ENCODE data around the gene FAM163A.
"Not testable (repeated sequence)": the region's sequence is repeated elsewhere in the genome, so short reads cannot be mapped to it uniquely, and the experiment has no call there.

FAM163A gene

GRCh38 chr1:179742717-179743678, at the start of gene FAM163A:
TSS of gene FAM163A (plus strand) at chr1:179743291. CDS start at chr1:179813098, 69,807 bp downstream.
- FAIRE-seq (no peak), DNase-seq (ENCODE audit: insufficient read length, low spot score) (no peak)

- FAIRE-seq; DNase-seq (ENCODE audit: insufficient read length, low spot score): not testable (repeated sequence)
Observed at GRCh38 chr1:179694530-179694929, 48.6 kb upstream of the FAM163A start.

- FAIRE-seq = no peak
- no peak for DNase-seq (ENCODE audit: insufficient read length, low spot score)
Observed at GRCh38 chr1:179702946-179703539, 40.0 kb upstream of the FAM163A start.

GRCh38 chr1:179706339-179706941, 36.7 kb upstream of the FAM163A start:
- peak; percentile 63 for DNase-seq (ENCODE audit: insufficient read length, low spot score)
- no peak for FAIRE-seq

GRCh38 chr1:179707406-179707805, 35.7 kb upstream of the FAM163A start:
- no peak for FAIRE-seq
- DNase-seq (ENCODE audit: insufficient read length, low spot score) = no peak

GRCh38 chr1:179708434-179709195, 34.5 kb upstream of the FAM163A start:
- DNase-seq (ENCODE audit: insufficient read length, low spot score) (no peak), FAIRE-seq (no peak)

GRCh38 chr1:179709841-179710329, 33.2 kb upstream of the FAM163A start:
- no peak for FAIRE-seq

GRCh38 chr1:179714159-179714558, 28.9 kb upstream of the FAM163A start:
- DNase-seq (ENCODE audit: insufficient read length, low spot score) = no peak
- FAIRE-seq = no peak

More at GRCh38 chr1:179709841-179710329, 33.2 kb upstream of the FAM163A start:
- DNase-seq (ENCODE audit: insufficient read length, low spot score) = no peak

- no peak for DNase-seq (ENCODE audit: insufficient read length, low spot score)
- no peak for FAIRE-seq
Observed at GRCh38 chr1:179714623-179715022, 28.5 kb upstream of the FAM163A start.

GRCh38 chr1:179719272-179719671, 23.8 kb upstream of the FAM163A start:
- FAIRE-seq = no peak
- no peak for DNase-seq (ENCODE audit: insufficient read length, low spot score)

GRCh38 chr1:179728271-179728670, 14.8 kb upstream of the FAM163A start:
- FAIRE-seq = no peak
- no peak for DNase-seq (ENCODE audit: insufficient read length, low spot score)

GRCh38 chr1:179729881-179730280, 13.2 kb upstream of the FAM163A start:
- no peak for DNase-seq (ENCODE audit: insufficient read length, low spot score)
- no peak for FAIRE-seq

GRCh38 chr1:179731643-179732042, 11.4 kb upstream of the FAM163A start:
- no peak for FAIRE-seq
- DNase-seq (ENCODE audit: insufficient read length, low spot score) = no peak

- FAIRE-seq (no peak), DNase-seq (ENCODE audit: insufficient read length, low spot score) (no peak)
Observed at GRCh38 chr1:179742291-179742690, 800 bp upstream of the FAM163A start.

GRCh38 chr1:179743679-179744400, 749 bp downstream of the FAM163A start:
- no peak for FAIRE-seq
- DNase-seq (ENCODE audit: insufficient read length, low spot score) = no peak

- FAIRE-seq (no peak), DNase-seq (ENCODE audit: insufficient read length, low spot score) (no peak)
Observed at GRCh38 chr1:179744401-179745130, 1.5 kb downstream of the FAM163A start.

GRCh38 chr1:179745131-179745611, 2.1 kb downstream of the FAM163A start:
- DNase-seq (ENCODE audit: insufficient read length, low spot score) = no peak
- no peak for FAIRE-seq

GRCh38 chr1:179745743-179746142, 2.7 kb downstream of the FAM163A start:
- no peak for FAIRE-seq
- DNase-seq (ENCODE audit: insufficient read length, low spot score) = no peak

- FAIRE-seq (no peak), DNase-seq (ENCODE audit: insufficient read length, low spot score) (no peak)
Observed at GRCh38 chr1:179747611-179748010, 4.5 kb downstream of the FAM163A start.

Measured in HTR-8/SVneo (cell line).